Thyroid gland (tissue), 4 donors: ENCODE results near the gene TMEM258. TPM values are rescaled to one million over a fixed set of nuclear protein-coding genes. Genes with fewer than 3 reads are reported as not detected.

ENCODE experiments used
- DNase-seq, 2 donors: peaks; one replicate each; pipeline ENCODE4 v3.0.0-alpha.2; 2019
- H3K27ac ChIP-seq, 3 donors: fragments of 200-600 bp; sonication (generic); 1 replicate in 2 of 3; 2 replicates in 1 of 3; pipeline ENCODE4 v1.5.1; 2016 to 2019; ENCODE audit warnings: mild to moderate bottlenecking in 1 of 3, moderate library complexity in 1 of 3
- H3K27me3 ChIP-seq: fragments of 200-600 bp; sonication (generic); one replicate; pipeline ENCODE4 v1.5.1; 2019
- H3K36me3 ChIP-seq, 2 donors: fragments of 200-600 bp; sonication (generic); one replicate each; pipeline ENCODE4 v1.5.1; 2016 to 2019
- H3K4me1 ChIP-seq, 2 donors: fragments of 200-600 bp; sonication (generic); one replicate each; pipeline ENCODE4 v1.5.1; 2017 to 2019
- H3K4me3 ChIP-seq, 3 donors: fragments of 200-600 bp; sonication (generic); replicated peaks in 1 of 3; 1 replicate in 2 of 3; 2 replicates in 1 of 3; pipeline ENCODE4 v1.5.1; 2016; ENCODE audit warnings: mild to moderate bottlenecking in 1 of 3
- H3K9me3 ChIP-seq: fragments of 200-600 bp; sonication (generic); one replicate; pipeline ENCODE4 v1.5.1; 2017
- CTCF ChIP-seq, 6 experiments: fragments of 200-600 bp in 3 of 6; fragments of 450-650 bp in 3 of 6; sonication (generic) in 3 of 6; IDR thresholded peaks; one replicate each; pipeline ENCODE4 v1.5.1; 2016 to 2019; ENCODE audit warnings: antibody characterized with exemption in 6 of 6, mild to moderate bottlenecking in 2 of 6, inconsistent platforms in 1 of 6, moderate library complexity in 1 of 6
- POLR2A ChIP-seq, 2 donors: fragments of 450-650 bp; IDR thresholded peaks; one replicate each; pipeline ENCODE4 v1.6.1; 2017; ENCODE audit warnings: antibody characterized with exemption in 2 of 2, mild to moderate bottlenecking in 2 of 2, moderate library complexity in 1 of 2
- WGBS, 2 donors: methylation state at CpG; one replicate each; pipeline ENCODE4 v1.1.5; 2017; 5-methylcytosine and 5-hydroxymethylcytosine counted together
- intact Hi-C: fragments of 100-400 bp; cut with DNase I; formaldehyde crosslinking; loops from one replicate; pipeline ENCODE4 v1.15.1; 2023
- total RNA-seq, 4 donors: library from RNA; depleted of rRNA; stranded (reverse); fragments of >200 nt; gene quantifications; one replicate each; pipeline ENCODE4 v1.2.3, GENCODE V29; 2016

TMEM258 gene
- total RNA-seq, 4 donors from 2014 or later: 28.0 to 57.9 (median 48.1) TPM

GRCh38 chr11:61811831-61812230 lies 19.4 kb upstream of the TMEM258 start:
- Histone ChIP-seq H3K27ac (no peak overlapping the region), H3K9me3 (no peaks in the 10 kb centered on the region), H3K36me3 (no peaks in the 10 kb centered on the region), H3K4me3 (no peak overlapping the region), H3K27me3 (no peaks in the 10 kb centered on the region), H3K4me1 (peaks cover 0 to 9% of the 10 kb centered on the region in 2 donors)
- 96 to 97% methylated on average over 5 of the region's 5 CpGs for WGBS, 2 donors
- intact Hi-C loops: no loop called here
- TF ChIP-seq CTCF (IDR thresholded peaks at IDR 0.05): no peak
- no peak for TF ChIP-seq POLR2A (IDR thresholded peaks at IDR 0.05)
- no peak for DNase-seq

DNA sequence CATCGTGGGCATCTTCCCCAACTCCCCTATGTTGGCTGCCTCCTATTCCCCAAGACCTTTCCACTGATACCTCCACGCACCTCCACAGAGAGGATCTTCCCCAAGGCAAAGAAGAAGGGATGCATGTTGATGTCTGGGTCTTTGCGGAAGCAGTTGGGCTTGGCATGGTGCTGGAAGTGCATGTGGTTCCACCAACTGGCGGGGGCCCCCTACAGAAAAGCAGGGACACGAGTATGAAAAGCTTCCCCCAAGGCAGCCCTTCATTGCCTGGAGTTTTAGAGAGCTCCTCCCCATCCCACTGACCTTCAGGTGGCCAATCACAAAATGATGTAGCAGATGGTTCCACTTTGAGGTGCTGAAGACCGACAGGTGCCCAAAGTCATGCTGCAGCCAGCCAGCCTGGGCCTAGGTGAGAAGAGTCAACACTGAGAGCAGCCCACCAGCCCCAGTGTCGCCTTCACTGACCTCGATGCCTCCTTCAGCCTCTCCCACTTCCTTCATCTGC lies 18.3 kb upstream of the TMEM258 start:
- WGBS, 2 donors: 95 to 97% methylated on average over 8 of the region's 8 CpGs
- Histone ChIP-seq H3K27ac (no peak overlapping the region), H3K27me3 (no peaks in the 10 kb centered on the region), H3K36me3 (no peaks in the 10 kb centered on the region), H3K4me3 (no peak overlapping the region), H3K4me1 (peaks cover 0 to 2% of the 10 kb centered on the region in 2 donors), H3K9me3 (no peaks in the 10 kb centered on the region)
- no peak for TF ChIP-seq POLR2A (IDR thresholded peaks at IDR 0.05)
- no peak for TF ChIP-seq CTCF (IDR thresholded peaks at IDR 0.05)
- no peak for DNase-seq
- intact Hi-C loops: no loop called here

DNA sequence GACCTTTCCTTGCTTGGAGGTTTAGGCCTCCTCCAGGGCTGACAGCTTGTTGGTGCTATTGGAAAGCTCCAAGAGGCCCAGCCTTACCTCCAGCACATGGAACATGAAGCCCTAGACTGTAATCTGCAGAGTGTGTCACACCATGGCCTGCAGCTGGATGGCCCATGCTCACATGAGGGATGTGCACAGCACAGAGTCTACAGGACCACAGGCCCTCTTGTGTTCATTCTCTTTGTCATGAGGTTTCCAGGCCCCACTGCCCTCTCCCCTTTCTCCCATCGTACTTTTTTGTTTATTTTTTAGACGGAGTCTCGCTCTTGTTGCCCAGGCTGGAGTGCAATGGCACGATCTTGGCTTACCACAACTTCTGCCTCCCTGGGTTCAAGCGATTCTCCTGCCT lies 14.4 kb upstream of the TMEM258 start:
- whole genome bisulfite sequencing, 2 donors: 91 to 93% methylated on average over 5 of the region's 5 CpGs

GRCh38 chr11:61805146-61805545 lies 12.7 kb upstream of the TMEM258 start:
- TF ChIP-seq POLR2A (IDR thresholded peaks at IDR 0.05) (no peak), CTCF (IDR thresholded peaks at IDR 0.05) (no peak)
- no peak for DNase-seq
- 100% methylated on average over 1 of the region's 1 CpG for WGBS, 2 donors
- Histone ChIP-seq H3K27ac (no peak overlapping the region), H3K4me3 (no peak overlapping the region), H3K27me3 (no peaks in the 10 kb centered on the region), H3K4me1 (no peaks in the 10 kb centered on the region), H3K36me3 (no peaks in the 10 kb centered on the region), H3K9me3 (no peaks in the 10 kb centered on the region)
- intact Hi-C loops: loop anchor here (10.0 kb wide), 1 partner anchor 280 kb away; no protein-coding TSS in a partner anchor

More for the DNA sequence above, 14.4 kb upstream of the TMEM258 start:
- no peak for TF ChIP-seq POLR2A (IDR thresholded peaks at IDR 0.05)
- no peak for TF ChIP-seq CTCF (IDR thresholded peaks at IDR 0.05)
- H3K36me3 ChIP-seq: no peaks in the 10 kb centered on the region
- H3K27me3 ChIP-seq: no peaks in the 10 kb centered on the region
- intact Hi-C loops: loop anchor here (10.0 kb wide), 1 partner anchor 278 kb away; no protein-coding TSS in a partner anchor
- H3K4me1 ChIP-seq: no peaks in the 10 kb centered on the region
- no peak overlapping the region for H3K4me3 ChIP-seq
- no peaks in the 10 kb centered on the region for H3K9me3 ChIP-seq
- H3K27ac ChIP-seq: no peak overlapping the region
- no peak for DNase-seq

GRCh38 chr11:61803889-61804647 lies 11.7 kb upstream of the TMEM258 start:
- TF ChIP-seq CTCF (IDR thresholded peaks at IDR 0.05): no peak
- TF ChIP-seq POLR2A (IDR thresholded peaks at IDR 0.05): no peak
- no peaks in the 10 kb centered on the region for H3K9me3 ChIP-seq
- DNase-seq: no peak
- no peaks in the 10 kb centered on the region for H3K4me1 ChIP-seq
- WGBS, 2 donors: 74 to 80% methylated on average over 3 of the region's 3 CpGs
- intact Hi-C loops: loop anchor here (10.0 kb wide), 1 partner anchor 281 kb away; no protein-coding TSS in a partner anchor
- no peaks in the 10 kb centered on the region for H3K36me3 ChIP-seq
- H3K27ac ChIP-seq: no peak overlapping the region
- no peak overlapping the region for H3K4me3 ChIP-seq
- H3K27me3 ChIP-seq: no peaks in the 10 kb centered on the region
